GM18511 (cell line): ENCODE results near the gene EFCAB13.
"Not testable (repeated sequence)": the region's sequence is repeated elsewhere in the genome, so short reads cannot be mapped to it uniquely, and the experiment has no call there.

ENCODE experiments used
- ATAC-seq: cut with Tn5 transposase; IDR thresholded peaks from one replicate; pipeline ENCODE4 v1.9.1; 2021; ENCODE audit warnings: mild to moderate bottlenecking, moderate library complexity; ENCODE audit not compliant: unreplicated experiment

Gene EFCAB13

DNA sequence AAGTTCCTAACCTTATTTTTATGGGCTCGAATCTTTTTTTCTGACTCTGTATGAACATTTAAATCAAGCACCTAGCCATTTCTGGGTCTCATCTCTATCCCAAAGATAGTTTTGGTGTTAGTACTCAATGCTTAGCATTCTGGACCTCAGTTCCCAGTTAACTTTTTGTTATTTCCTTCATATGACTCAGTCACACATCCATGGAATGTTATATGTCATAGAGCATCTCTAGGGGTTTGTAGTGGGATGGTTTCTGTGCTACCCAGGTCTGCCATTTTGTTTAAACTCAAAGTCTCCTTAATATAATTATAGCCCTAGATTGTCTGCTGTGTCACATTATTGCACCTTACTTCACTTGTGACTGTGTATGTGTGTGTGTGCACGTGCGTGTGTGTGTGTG is 90.1 kb downstream of the EFCAB13 start:
- no peak for ATAC-seq

DNA sequence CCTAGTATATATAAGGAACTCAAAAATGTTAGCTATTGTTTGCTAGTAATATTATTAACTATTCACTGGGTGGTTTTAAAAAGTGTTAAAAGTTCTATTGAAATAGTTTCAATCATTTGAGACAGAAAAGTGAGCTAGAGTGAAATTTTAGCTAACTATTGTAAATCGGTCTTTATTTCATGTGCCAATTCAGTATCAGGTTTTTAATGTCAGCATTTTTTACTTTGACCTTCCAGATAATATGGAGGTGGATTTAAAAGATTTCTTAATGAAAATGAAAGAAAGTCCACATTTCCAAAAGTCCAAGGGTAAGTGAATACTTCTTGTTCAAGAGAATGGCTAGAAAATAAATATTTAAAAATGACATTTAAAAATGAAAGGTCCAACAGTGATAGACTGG is 90.9 kb downstream of the EFCAB13 start:
- ATAC-seq: no peak

DNA sequence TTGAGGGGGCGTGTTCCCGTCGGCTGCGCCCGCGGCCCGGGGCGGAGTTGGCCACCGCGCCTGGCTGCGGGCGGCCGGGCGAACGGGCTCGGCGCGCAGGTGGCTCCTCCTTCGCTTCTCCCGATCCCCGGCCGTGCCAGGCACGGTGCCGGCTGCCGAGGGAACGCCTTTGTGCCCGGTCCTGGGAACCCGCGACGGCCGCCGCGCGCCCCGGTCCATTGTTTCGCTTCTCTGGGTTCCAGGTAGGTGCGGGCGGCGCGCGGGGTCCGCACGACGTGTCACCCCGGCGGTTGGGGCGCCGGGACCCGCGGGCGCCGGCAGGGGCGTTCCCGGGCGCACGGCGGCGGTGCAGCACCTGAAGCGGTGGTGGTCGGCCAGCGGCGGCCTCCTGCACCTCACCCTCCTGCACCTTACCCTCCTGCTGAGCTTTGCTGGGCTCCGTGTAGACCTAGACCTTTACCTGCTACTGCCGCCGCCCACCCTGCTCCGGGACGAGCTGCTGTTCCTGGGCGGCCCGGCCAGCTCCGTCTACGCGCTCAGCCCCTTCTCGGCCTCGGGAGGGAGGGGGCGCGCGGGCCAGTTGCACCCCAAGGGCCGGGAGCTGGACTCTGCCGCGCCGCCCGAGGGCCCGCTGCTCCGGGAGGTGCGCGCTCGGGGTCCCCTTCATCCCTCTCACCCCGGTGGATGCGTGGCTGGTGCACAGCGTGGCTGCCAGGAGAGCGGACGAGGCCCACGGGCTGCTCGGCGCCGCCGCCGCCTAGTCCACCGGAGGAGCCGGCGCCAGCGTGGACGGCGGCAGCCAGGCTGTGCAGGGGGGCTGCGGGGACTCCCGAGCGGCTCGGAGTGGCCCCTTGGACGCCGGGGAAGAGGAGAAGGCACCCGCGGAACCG is 99.9 kb downstream of the EFCAB13 start:
- ATAC-seq: no peak

- not testable (repeated sequence) for ATAC-seq
Observed at GRCh38 chr17:47425233-47425632, 101.5 kb downstream of the EFCAB13 start.

DNA sequence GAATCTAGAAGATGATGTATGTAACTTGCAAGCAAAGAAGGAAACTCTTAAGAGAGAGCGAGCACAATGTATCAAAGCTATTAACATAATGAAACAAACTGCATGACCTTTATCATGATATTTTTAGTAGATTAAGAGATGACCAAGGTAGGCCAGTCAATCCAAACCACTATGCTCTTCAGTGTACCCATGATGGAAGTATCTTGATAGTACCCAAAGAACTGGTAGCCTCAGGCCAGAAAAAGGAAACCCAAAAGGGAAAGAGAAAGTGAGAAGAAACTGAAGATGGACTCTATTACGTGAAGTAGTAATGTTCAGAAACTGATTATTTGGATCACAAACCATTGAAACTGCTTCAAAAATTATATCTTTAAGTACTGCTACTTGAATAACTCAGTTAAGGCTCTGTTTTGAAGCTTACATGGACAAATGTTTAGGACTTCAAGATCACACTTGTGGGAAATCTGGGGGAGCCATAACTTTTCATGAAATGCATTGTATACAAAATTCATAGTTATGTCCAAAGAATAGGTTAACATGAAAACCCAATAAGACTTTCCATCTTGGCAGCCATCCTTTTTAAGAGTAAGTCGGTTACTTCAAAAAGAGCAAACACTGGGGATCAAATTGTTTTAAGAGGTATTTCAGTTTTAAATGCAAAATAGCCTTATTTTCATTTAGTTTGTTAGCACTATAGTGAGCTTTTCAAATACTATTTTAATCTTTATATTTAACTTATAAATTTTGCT is 102.3 kb downstream of the EFCAB13 start:
- not testable (repeated sequence) for ATAC-seq

- ATAC-seq: no peak
Observed at GRCh38 chr17:47427985-47428384, 104.2 kb downstream of the EFCAB13 start.

DNA sequence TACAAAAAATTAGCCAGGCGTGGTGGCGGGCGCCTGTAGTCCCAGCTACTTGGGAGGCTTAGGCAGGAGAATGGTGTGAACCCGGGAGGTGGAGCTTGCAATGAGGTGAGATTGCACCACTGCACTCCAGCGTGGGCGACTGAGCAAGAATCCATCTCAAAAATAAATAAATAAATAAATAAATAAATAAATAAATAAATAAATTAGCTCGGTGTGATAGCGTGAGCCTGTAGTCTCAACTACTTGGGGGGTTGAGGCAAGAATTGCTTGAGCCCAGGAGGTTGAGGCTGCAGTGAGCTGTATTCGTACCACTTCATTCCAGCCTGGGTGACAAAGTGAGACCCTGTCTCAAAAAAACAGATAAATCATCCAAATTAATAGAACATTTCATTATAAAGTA is 108.5 kb downstream of the EFCAB13 start:
- ATAC-seq: not testable (repeated sequence)

DNA sequence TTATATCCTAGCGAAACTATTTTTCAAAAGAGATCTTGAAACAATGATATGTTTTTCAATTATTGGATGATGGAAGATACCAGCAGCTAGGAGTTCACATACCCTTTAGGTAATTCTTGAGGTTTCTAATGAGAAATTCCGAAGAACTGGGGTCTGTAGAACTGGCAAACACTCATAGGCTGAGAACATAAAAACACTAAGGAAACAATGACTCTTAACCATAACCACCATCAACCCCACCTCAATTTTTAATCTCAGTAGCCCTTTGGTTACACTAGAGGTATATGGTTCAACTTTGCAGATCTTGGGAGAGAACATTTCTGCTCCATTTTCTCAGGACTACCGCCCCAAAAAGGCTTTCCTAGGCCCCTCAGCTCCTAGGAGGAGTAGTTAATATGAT is 141.4 kb downstream of the EFCAB13 start:
- no peak for ATAC-seq

DNA sequence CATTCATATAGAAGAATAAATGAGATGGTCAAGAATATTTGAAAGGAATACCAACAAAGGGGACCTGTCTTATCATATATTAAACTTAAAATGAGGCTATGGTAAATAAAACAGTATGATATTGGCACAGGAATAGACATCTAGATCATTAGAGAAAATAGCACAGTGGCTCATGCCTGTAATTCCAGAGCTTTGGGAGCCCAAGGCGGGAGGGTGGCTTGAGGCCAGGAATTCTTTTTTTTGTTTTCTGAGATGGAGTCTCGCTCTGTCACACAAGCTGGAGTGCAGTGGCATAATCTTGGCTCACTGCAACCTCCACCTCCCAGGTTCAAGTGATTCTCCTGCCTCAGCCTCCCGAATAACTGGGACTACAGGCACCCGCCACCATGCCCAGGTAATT is 143.2 kb downstream of the EFCAB13 start:
- not testable (repeated sequence) for ATAC-seq

GRCh38 chr17:47470836-47471235 is 147.1 kb downstream of the EFCAB13 start:
- no peak for ATAC-seq

DNA sequence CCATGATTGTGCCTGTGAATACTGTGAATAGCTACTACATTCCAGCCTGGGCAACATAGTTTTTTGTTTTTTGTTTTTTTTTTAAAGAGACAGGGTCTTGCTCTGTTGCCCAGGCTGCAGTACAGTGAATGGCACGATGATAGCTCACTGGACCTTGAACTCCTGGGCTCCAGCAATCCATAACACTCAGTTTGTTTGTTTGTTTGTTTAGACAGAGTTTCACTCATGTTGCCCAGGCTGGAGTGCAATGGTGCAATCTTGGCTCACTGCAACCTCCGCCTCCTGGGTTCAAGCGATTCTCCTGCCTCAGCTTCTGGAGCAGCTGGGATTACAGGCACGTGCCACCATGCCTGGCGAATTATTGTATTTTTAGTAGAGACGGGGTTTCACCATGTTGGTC is 148.3 kb downstream of the EFCAB13 start:
- not testable (repeated sequence) for ATAC-seq
